IPS-18a (cell line): Measurements from ENCODE around the gene BCL2.
"Not testable (repeated sequence)": the region's sequence is repeated elsewhere in the genome, so short reads cannot be mapped to it uniquely, and the experiment has no call there.

Experiments used
- H3K27ac ChIP-seq: one replicate; pipeline ENCODE4 v1.5.1; 2013; ENCODE audit warnings: low read length
- H3K27me3 ChIP-seq: one replicate; pipeline ENCODE4 v1.6.1; 2013; ENCODE audit warnings: mild to moderate bottlenecking, low read length; ENCODE audit not compliant: control insufficient read depth, insufficient read depth
- H3K36me3 ChIP-seq: one replicate; pipeline ENCODE4 v1.6.1; 2013; ENCODE audit warnings: low read depth, low read length; ENCODE audit not compliant: control insufficient read depth
- H3K4me1 ChIP-seq: one replicate; pipeline ENCODE4 v1.6.1; 2013; ENCODE audit warnings: low read depth, low read length; ENCODE audit not compliant: control insufficient read depth
- H3K4me3 ChIP-seq: one replicate; pipeline ENCODE4 v1.5.1; 2013; ENCODE audit warnings: low read length
- H3K9ac ChIP-seq: one replicate; pipeline ENCODE4 v1.6.1; 2013; ENCODE audit warnings: mild to moderate bottlenecking, low read length, moderate library complexity
- H3K9me3 ChIP-seq: one replicate; pipeline ENCODE4 v1.6.1; 2013; ENCODE audit warnings: low read depth, low read length; ENCODE audit not compliant: control insufficient read depth

Gene BCL2

DNA sequence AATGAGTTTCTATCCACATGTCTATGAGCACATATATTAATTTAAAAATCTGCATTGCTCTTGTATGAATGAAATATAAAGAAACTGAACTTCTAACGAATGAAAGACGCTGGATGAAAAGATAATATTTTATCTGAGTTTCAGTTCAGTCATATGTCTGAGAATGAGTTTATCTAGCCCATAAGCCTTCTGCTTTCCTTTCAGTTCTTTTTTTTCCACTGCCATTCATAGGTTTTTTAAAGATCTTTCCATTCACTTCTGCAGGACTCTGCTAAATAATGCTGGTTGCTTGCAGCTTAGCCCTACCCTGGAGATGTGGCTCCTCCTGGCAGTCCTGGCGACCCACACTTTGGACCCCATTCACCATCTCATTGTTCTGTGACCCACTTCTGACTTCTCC, 109.0 kb downstream of the BCL2 start:
- Histone ChIP-seq H3K4me3 (no peak overlapping the region), H3K9me3 (no peaks in the 10 kb centered on the region), H3K36me3 (no peaks in the 10 kb centered on the region), H3K4me1 (no peaks in the 10 kb centered on the region), H3K27ac (no peak overlapping the region), H3K27me3 (no peaks in the 10 kb centered on the region), H3K9ac (no peak overlapping the region)

DNA sequence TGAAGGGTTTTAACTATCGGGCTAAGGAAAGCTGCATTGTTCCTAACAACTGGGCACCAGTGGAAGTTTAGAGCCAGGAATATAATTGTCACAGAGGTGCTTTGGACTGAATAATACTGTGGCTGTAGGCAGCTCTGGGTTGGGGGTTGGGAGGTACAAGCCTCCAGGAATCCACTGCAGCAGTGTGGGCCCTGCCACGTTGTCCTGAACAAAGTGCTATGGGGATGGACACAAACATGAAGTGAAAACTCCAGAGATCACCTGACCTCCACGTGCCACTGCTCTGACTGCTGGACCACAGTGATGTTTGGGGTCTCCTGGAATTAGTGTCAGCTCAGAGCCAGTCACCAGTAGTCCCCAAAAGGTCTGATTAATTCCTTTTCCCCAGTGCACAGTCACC, 110.9 kb downstream of the BCL2 start:
- no peaks in the 10 kb centered on the region for H3K9me3 ChIP-seq
- H3K27ac ChIP-seq, result no peak overlapping the region
- H3K4me3 ChIP-seq, result no peak overlapping the region
- H3K27me3 ChIP-seq, result no peaks in the 10 kb centered on the region
- no peaks in the 10 kb centered on the region for H3K36me3 ChIP-seq
- H3K9ac ChIP-seq, result no peak overlapping the region
- no peaks in the 10 kb centered on the region for H3K4me1 ChIP-seq

DNA sequence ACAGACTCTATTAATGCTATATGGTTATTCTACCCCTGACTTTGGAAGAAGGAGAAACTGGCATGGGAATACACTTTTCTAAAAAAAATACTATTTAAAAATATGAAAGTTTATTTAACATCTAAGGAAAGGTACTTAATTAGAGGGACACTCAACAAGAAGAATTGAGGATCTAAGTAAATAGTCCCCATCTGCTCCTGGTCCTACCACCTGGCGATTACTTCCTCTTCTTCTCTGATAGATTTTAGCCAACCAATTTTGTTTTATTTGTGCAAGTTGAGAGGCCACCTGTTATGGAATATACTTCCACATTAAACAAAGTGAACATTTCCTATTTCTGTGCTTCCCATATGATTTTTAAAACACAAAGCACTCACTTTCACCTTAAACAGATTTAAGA, 111.7 kb downstream of the BCL2 start:
- Histone ChIP-seq H3K4me3 (no peak overlapping the region), H3K9ac (no peak overlapping the region), H3K4me1 (no peaks in the 10 kb centered on the region), H3K36me3 (no peaks in the 10 kb centered on the region), H3K9me3 (no peaks in the 10 kb centered on the region), H3K27me3 (no peaks in the 10 kb centered on the region), H3K27ac (no peak overlapping the region)

DNA sequence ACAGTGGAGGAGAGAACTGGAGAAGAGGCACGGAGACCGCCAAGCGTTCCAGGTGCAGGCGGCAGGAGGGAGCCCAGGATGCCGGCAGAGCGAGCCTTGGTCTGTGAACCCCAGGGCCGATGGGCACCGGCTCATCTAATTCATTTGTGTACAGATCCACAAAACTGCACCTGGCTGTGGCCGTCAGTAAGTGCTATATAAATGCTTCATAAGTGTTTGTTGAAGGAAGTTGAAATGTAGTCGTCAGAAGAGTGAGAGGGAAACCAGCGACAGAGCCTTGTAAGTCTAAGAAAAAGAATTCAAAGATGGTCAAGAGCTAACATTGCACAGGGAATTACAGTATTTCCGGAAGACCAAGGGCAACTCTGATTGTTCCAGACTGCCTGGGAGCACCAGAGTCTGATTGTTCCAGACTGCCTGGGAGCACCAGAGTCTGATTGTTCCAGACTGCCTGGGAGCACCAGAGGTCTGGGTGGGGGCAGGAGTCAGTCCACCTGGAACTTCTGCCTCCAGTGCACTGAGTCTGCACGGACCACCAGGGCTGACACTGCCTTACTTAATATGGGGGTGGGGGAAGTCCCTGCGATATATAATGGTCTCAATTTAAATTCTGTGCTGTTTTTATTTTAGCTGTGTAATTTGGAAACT, 112.3 kb downstream of the BCL2 start:
- Histone ChIP-seq H3K4me3 (no peak overlapping the region), H3K27me3 (no peaks in the 10 kb centered on the region), H3K27ac (no peak overlapping the region), H3K9ac (no peak overlapping the region), H3K36me3 (no peaks in the 10 kb centered on the region), H3K9me3 (no peaks in the 10 kb centered on the region), H3K4me1 (no peaks in the 10 kb centered on the region)

DNA sequence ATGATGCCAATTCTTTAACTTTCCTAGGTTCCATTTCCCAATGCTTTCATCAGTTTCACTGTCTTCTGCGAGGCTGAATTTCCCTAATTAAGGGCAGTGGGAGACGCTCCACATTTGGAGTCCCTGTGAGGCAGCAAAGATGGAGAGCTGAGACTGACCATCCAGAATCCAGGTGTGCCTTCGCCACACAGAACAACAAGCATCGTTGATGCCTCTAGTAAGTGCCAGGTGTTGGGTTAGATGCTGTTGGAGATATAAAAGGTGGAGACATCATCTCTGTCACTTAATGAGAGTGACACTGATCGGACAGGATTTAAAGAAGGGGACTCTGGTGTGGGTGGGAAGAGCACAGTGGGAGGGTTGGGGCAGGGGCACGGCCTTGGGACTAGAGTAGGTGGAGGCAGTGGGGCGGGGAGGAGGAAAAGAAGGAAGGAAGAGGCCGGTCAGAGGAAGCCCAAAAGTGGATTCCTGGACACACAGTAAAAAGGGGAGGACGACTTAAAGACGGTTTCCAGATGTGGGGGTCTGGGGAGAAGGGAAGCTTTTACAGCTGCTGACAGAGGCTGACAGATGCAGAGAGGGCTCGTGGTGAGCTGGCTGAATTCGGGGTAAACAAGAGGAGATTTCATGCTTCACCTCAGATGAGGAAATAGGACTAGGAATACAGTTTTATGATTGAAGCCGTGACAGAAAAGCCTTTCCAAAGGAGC, 113.0 kb downstream of the BCL2 start:
- H3K4me1 ChIP-seq, result no peaks in the 10 kb centered on the region
- no peaks in the 10 kb centered on the region for H3K9me3 ChIP-seq
- no peaks in the 10 kb centered on the region for H3K36me3 ChIP-seq
- no peak overlapping the region for H3K9ac ChIP-seq
- H3K27ac ChIP-seq, result no peak overlapping the region
- no peaks in the 10 kb centered on the region for H3K27me3 ChIP-seq
- H3K4me3 ChIP-seq, result no peak overlapping the region

DNA sequence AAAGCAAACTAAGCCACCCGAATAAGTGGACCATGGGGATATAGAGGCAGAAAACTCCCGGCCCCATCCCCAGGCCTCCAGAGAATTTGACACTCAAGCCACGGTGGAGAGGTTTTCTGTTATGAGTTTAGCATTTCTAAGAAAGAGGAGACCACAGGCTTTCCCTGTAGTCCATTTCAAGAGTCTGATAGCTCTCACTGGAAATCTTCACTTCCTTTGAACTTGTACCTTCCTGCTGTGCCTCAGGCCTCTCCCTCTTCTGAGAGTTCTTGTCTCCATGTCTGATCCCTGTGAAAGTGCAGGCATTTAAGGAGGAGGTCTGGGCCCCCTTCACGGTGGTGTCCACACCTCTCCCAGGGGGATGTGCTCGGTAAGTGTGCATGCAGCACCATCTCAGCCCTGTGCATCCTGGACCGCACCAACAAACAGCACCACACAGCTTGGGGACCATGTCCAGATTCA, 113.7 kb downstream of the BCL2 start:
- Histone ChIP-seq H3K9ac (no peak overlapping the region), H3K27me3 (no peaks in the 10 kb centered on the region), H3K9me3 (no peaks in the 10 kb centered on the region), H3K4me1 (no peaks in the 10 kb centered on the region), H3K4me3 (no peak overlapping the region), H3K27ac (no peak overlapping the region), H3K36me3 (no peaks in the 10 kb centered on the region)

DNA sequence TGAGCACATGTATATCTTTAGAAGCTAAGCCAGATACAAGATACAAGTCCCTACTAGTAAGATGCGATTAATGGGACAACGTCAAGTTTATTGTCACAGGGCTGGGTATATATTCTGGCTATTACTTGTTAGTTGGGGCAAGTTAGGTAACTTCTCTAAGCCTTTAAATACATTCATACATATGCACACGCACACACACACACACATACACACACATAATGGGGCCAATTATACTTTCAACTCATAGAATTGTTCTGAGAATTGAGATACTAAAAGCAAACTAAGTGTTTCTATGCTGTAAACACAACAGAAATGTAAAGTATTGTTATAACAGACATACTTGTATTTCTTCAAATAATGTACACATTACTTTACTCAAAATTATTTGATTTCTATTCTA, 116.1 kb downstream of the BCL2 start:
- Histone ChIP-seq H3K27ac (no peak overlapping the region), H3K4me1 (no peaks in the 10 kb centered on the region)

DNA sequence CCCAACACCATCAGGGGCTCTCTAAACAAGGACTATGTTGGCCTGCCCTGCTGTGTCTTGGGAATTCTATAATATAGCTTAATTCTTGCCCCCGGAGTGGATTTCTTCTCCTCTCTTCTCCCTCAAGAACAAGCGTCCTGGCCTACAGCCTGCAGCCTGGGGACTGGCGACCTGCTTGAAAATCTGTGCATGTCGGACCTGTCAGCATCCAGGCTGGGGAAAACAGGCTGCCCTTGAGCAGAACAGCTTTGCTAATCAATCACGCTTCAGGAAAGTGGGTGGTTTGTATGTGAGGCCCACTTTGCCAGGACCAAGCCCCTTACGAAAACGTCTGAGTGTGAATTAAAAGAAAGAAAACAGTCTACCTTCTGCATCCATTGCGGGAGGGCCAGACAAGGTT, 116.7 kb downstream of the BCL2 start:
- Histone ChIP-seq H3K36me3 (no peaks in the 10 kb centered on the region), H3K27ac (no peak overlapping the region), H3K4me1 (no peaks in the 10 kb centered on the region)

More for the DNA sequence above, 116.1 kb downstream of the BCL2 start:
- Histone ChIP-seq H3K4me3 (no peak overlapping the region), H3K9me3 (no peaks in the 10 kb centered on the region), H3K27me3 (no peaks in the 10 kb centered on the region), H3K36me3 (no peaks in the 10 kb centered on the region), H3K9ac (no peak overlapping the region)

DNA sequence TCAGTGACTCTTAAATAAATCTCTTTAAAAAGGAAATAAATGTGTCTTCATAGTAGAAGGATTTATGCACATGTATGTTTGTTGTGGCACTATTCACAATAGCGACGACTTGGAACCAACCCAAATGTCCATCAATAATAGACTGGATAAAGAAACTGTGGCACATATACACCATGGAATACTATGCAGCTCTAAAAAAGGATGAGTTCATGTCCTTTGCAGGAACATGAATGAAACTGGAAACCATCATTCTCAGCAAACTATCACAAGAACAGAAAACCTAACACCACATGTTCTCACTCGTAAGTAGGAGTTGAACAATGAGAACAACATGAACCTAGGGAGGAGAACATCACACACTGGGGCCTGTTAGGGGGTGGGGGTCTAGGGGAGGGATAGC, 118.1 kb downstream of the BCL2 start:
- H3K4me1 ChIP-seq, H3K9ac ChIP-seq, H3K27ac ChIP-seq, H3K4me3 ChIP-seq, H3K27me3 ChIP-seq, H3K36me3 ChIP-seq, H3K9me3 ChIP-seq: not testable (repeated sequence)

More for the DNA sequence above, 116.7 kb downstream of the BCL2 start:
- Histone ChIP-seq H3K27me3 (no peaks in the 10 kb centered on the region), H3K4me3 (no peak overlapping the region), H3K9me3 (no peaks in the 10 kb centered on the region), H3K9ac (no peak overlapping the region)

DNA sequence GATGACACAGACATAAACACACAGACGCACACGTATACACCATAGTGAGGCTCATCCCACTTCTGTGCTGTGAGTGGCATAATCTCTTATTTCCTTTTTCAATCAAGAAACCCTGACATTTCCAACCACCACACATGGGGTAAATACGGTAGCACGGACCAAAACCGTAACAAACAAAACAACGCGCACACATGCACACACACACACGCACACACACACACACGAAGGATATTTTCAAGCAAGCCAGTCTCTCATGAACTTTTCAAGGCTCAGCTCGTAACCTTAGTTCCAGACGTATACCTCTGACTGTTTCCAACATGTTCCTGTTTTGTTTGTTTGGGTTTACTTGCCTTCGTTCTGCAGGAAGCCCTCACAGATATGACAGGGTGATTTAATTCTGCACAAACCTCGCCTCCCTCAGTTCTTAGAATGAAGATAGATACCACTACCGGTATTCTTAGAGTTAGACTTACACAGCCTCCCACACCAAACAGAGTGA, 119.8 kb downstream of the BCL2 start:
- Histone ChIP-seq H3K27ac (no peak overlapping the region), H3K27me3 (no peaks in the 10 kb centered on the region), H3K4me1 (no peaks in the 10 kb centered on the region), H3K36me3 (no peaks in the 10 kb centered on the region), H3K9ac (no peak overlapping the region), H3K4me3 (no peak overlapping the region), H3K9me3 (no peaks in the 10 kb centered on the region)

DNA sequence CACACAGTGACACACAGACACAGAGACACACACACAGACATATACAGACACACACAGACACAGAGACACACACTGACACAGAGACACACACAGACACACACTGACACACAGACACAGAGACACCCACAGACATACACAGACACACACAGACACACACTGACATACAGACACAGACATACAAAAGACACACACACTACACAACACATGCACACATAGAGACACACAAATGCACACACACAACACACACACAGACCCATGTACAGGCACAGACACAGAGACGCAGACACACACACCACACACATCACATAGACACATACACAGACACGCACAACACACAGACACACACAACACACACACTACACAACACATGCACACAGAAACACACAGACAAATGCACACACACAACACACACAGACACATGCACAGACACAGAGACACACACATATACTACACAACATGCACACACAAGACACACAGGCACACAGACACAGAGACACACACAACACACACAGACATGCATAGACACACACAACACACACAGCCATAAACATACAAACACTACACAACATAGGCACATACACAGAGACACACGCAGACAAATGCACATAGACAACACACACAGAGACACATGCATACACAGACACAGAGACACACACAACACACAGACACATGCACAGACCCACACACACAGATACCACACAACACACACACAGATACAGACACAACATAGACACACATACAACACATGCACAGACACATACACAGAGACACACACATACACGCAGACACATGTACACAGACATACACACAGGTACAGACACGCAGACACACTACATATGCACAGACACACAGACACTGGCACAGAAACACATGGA, 120.5 kb downstream of the BCL2 start:
- Histone ChIP-seq H3K36me3 (no peaks in the 10 kb centered on the region), H3K9ac (no peak overlapping the region), H3K27me3 (no peaks in the 10 kb centered on the region), H3K4me1 (no peaks in the 10 kb centered on the region), H3K9me3 (no peaks in the 10 kb centered on the region), H3K27ac (no peak overlapping the region), H3K4me3 (no peak overlapping the region)
